VCaP (cell line): Measurements from ENCODE around the gene ZFYVE21.

Source experiments
- H3K27ac ChIP-seq: fragments of 450-650 bp; 2 replicates; pipeline ENCODE4 v1.5.1; 2017
- CTCF ChIP-seq: fragments of 450-650 bp; conservative IDR thresholded peaks from 2 replicates; pipeline ENCODE4 v1.5.1; 2017; ENCODE audit warnings: mild to moderate bottlenecking, moderate library complexity

ZFYVE21 gene

GRCh38 chr14:103729496-103730448, 14.2 kb downstream of the ZFYVE21 start:
- peak overlapping the region; percentile 96 for H3K27ac ChIP-seq

GRCh38 chr14:103730490-103731035, 15.0 kb downstream of the ZFYVE21 start:
- H3K27ac ChIP-seq = peak overlapping the region; percentile 96
- TF ChIP-seq CTCF = no peak

More at GRCh38 chr14:103729496-103730448, 14.2 kb downstream of the ZFYVE21 start:
- TF ChIP-seq CTCF = no peak

- H3K27ac ChIP-seq = peak overlapping the region; percentile 96
- no peak for TF ChIP-seq CTCF
Observed at GRCh38 chr14:103731481-103731880, 15.9 kb downstream of the ZFYVE21 start.

- TF ChIP-seq CTCF = no peak
- peak overlapping the region; percentile 96 for H3K27ac ChIP-seq
Observed at GRCh38 chr14:103731916-103732867, 16.6 kb downstream of the ZFYVE21 start.

GRCh38 chr14:103732868-103733620, 17.4 kb downstream of the ZFYVE21 start:
- peak overlapping the region; percentile 96 for H3K27ac ChIP-seq
- no peak for TF ChIP-seq CTCF

GRCh38 chr14:103733651-103734050, 18.0 kb downstream of the ZFYVE21 start:
- peak overlapping the region; percentile 96 for H3K27ac ChIP-seq
- no peak for TF ChIP-seq CTCF
